ENCODE measurements around the gene SCEL.

The SCEL gene

GRCh38 chr13:77521595-77522367 is 13.7 kb upstream of the SCEL start:
- no peak for DNase-seq

GRCh38 chr13:77522444-77522843 is 13.1 kb upstream of the SCEL start:
- DNase-seq, result no peak

- DNase-seq, result no peak
Measured at GRCh38 chr13:77523386-77523785, 12.1 kb upstream of the SCEL start.

DNA sequence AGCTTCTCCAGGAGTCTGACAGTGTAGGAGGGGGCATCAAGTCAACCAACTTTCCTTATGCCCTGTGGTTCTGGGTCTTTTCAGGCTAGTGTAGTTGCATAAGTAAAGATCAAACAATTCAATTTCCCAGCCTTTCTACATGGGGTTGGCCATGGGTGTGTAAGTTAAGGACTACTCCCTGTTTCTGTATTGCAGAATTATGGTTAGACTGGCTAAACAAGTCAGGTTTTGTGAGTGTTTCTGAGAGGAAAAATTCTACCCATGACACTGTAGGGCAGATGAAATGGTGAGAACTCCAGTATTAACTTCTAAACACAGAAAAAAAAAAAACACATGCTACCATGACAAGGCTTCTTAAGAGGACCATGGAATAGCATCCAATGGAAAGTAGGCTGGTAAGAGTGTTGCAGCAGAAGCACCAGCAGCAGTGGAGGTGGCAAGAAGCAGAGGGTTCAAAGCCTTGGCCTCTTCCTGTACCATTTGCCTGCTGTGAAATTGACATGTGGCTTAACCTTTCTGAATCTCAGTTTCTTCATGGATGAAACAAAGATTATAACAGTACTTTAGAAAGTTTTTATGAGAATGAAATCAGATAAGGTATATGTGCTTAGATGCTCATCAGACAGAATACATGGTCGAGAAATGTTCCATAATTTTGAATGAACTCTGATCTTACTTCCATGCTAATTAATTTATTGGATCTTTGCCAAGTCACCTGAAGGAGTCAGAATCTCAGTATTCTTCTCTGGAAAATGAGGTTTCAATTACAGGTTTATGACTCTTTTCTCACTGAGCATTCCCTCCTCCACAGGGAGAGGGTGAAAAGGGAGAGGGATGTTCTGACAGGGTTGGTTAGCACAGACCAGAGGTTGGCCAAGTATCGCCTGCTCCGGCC is 11.4 kb upstream of the SCEL start:
- no peak for DNase-seq

GRCh38 chr13:77528414-77528813 is 7.1 kb upstream of the SCEL start:
- DNase-seq, result no peak

DNA sequence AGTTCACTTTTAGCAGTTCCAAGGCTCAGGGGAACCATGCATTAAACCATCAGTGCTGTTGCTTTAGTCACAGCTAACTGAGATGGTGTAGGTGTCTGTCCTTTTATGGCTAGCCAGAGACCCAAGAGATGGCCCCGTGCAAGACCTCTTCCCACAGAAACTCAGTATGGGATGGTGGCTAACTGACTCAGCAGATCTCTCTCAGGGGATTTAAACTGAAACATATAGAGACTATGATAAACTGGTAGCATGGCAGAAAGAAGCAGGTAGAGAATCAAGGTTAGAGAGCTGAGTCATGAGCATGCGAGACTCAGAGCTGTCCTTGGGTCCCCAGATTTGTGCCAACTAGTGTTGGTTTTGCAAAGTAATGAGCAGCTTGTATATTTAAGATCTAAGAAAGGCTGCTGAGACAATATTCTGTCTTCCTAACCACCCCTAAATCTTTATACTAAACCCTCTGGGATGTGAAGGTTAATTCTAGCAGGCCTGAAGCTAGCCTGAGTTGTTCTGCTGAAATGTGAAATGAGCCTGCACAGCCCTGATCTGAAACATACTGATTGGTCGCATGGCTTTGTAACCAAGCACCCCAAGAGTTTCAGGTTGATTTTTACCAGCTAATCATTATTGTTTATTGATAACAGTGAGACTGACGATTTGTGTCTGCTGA is 6.5 kb upstream of the SCEL start:
- no peak for DNase-seq

DNA sequence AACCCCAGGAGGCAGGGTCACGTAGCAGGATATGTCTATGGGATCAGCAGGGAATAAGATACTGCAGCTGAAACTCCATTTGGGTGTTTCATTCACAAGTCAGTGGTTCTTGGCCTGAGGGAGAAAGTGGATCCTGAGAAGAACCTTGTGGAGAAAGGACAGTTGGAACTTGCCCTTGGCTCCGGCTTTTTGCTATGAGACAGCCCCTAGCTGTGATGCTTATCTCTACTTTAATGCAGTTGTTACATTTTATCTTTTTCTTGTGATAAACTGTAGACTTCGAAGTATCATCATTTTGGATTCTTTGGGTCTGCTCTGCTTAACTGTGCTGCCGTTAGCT is 6.0 kb upstream of the SCEL start:
- no peak for DNase-seq

- DNase-seq, result no peak
Measured at GRCh38 chr13:77530875-77531274, 4.6 kb upstream of the SCEL start.

- no peak for DNase-seq
Measured at GRCh38 chr13:77532983-77533382, 2.5 kb upstream of the SCEL start.

DNA sequence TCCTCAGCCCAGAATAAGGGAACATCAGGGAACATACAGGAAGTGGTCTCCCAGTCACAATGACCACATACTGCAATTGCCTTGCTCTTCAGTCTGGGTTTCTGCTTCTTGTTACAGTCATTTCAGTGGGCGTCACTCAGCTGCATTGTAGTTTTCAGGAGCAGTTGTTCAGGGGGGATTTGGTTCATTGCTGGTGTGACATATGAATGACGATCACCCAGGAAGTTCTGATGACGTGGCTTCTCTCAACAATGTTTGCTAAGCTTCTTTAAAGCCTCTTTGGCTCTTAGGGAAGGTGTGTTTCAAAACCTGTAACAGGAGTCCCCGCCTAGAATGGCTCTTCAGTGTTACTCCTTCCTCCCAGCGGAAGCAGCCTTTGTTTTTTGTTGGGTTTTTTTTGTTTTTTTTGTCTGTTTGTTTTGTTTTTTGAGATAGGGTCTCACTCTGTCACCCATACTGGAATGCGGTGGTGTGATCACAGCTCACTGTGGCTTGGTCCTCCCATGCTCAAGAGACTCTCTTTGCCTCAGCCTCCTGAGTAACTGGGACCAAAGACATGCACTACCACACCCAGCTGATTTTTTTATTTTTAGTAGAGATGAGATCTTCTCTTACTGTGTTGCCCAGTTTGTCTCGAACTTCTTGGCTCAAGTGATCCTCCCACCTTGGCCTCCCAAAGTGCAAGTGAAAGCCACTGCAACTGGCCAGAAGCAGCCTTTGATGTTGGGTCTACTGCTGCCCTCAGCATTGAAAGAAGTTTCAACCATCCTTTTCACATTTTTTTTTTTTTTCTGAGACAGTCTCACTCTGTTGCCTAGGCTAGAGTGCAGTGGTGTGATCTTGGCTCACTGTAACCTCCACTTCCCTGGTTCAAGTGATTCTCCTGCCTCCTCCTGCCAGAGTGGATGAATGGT is 1.4 kb upstream of the SCEL start:
- DNase-seq, result no peak

DNA sequence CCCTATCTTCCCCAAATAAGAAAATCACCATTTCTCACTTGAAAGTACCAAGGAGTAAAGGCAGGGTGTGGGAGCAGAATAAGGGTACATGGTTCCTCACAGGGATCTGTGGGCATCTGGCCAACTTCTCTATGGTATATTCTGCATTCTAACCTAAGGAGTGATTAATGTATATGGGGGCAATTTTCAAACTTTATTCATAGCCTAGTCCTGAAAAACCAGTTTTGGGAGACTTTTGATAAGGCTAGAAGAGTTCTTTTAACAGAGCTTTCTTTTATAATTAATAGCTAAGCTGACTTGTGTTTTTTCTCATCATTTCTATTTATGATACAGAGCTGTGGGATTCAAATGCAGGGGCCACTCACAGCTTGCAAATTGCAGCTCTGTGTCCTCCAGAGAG is 852 bp downstream of the SCEL start:
- no peak for DNase-seq

DNA sequence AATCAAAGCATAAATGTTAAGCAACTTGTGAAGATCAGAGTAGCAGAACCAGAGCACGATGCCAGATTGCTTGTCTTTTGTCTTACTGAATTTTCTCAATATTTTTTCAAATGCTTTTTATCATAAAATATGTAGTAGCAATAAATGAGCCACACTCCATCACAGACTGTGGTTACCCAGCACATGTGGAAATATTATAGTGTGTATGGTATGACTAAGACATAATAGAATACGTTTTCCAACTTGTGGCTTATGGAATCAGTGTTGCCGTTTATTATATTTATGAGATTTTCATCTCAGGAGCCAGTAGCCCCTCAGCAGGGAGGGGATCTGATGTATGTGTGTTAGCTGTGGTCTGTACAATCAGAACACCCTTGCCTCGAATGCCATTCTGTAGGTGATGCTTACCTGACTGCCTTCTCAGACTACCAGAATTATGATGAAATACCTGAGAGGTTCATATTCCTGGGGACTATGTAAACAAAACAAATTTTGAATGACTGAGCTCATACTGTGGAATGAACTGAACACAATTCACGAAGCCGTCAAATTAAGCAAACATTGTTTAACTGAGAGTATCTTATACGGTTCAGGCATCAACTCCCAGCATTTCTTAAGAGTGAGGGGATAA is 1.9 kb downstream of the SCEL start:
- DNase-seq, result no peak

GRCh38 chr13:77543711-77544110 is 8.2 kb downstream of the SCEL start:
- DNase-seq, result no peak

DNA sequence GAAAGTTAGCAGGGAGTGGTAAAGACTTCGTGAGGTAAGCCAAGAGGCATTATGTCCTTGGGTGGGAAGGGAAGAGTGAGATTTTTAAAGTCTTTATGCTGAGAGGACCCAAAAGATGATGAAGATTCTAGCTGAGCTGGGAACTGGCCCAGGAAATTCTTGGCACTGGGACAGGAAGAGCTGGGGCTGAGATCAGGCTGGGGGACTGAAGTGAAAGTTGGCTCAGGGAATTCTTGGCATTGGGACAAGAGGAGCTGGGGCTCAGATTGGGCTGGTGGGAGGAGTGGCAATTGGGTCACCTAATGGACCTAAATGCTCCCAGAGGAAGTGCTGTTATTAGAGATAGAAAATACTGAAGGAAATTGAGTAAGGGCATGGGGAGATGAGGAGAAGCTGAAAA is 8.8 kb downstream of the SCEL start:
- DNase-seq, result no peak

DNA sequence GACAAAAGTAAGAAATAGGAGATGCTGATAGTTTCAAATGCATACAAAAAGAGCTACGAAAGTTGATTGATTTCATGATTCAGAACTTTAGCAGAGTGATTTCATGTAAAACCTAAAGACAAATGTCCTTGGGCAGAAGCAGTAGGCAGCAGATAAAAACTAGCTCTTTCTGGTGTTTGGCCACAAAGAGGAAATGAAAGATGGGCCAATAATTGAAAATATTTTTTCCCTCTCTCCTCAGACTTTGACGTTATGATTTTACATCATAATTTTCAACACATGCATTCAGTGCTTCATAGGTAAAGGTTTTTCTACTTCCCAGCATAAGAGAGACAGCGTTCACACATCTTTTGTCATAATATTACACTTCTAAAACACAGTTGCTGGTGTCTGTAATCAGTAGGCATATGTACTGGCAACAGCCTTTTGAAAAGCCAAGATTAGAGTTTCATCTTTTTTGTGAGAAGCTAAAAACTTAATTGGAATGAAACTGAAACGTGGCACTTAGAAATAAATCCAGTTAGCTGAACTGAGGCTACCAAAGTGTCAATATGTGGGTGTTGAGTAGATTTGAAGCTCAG is 9.3 kb downstream of the SCEL start:
- DNase-seq, result no peak

GRCh38 chr13:77545626-77546412 is 10.3 kb downstream of the SCEL start:
- no peak for DNase-seq

GRCh38 chr13:77548095-77548494 is 12.6 kb downstream of the SCEL start:
- no peak for DNase-seq

GRCh38 chr13:77548594-77548993 is 13.1 kb downstream of the SCEL start:
- DNase-seq, result no peak

DNA sequence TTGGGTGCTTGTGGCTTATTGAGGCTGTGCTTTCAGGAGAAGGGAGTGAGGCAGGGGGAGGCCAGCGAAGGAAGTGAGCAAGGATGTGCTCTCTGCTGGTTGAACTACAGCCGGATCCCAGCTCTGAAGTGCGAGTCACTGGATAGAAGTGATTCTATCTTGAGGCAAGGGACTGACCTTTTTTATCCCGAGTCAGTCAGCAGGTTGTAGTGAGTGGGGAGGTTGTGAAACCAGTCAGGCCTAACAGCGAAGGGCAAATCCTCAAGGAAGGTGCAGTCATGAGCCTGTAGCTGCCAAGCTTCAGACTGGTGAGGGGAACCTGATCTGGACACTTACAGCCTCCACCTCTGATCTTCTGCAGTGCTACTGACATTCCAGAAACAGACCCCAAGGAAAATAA is 18.6 kb downstream of the SCEL start:
- DNase-seq, result no peak

GRCh38 chr13:77555246-77555645 is 19.7 kb downstream of the SCEL start:
- DNase-seq, result no peak

DNA sequence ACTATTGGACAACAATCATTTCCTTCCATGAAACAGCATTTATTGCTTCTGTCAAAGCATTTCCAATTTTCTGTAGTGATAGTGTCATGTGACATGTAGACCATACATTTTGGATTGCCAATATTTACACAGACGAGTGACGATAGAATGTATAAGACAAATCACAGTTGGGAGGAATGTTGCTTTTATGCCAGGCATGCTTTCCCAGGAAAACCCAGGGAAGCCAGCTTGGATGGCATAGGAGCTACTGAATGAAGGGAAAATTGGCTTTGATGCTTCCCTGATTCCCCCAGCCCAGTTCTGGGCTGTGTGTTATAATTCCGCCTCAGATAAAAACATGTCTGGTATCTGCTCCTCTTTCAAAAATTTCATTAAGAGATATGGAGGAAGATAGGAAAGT is 22.5 kb downstream of the SCEL start:
- DNase-seq, result no peak
